GM10266 (cell line): ENCODE measurements around the gene ABHD16A.

Source experiments
- DNase-seq: peaks from one replicate; pipeline ENCODE4 v3.0.0; 2012; ENCODE audit errors: extremely low spot score
- CTCF ChIP-seq: IDR thresholded peaks from 2 replicates; pipeline ENCODE4 v1.5.1; 2012; ENCODE audit warnings: mild to moderate bottlenecking, low read depth; ENCODE audit not compliant: control insufficient read depth, insufficient read depth; ENCODE audit errors: missing control alignments

The ABHD16A gene

DNA sequence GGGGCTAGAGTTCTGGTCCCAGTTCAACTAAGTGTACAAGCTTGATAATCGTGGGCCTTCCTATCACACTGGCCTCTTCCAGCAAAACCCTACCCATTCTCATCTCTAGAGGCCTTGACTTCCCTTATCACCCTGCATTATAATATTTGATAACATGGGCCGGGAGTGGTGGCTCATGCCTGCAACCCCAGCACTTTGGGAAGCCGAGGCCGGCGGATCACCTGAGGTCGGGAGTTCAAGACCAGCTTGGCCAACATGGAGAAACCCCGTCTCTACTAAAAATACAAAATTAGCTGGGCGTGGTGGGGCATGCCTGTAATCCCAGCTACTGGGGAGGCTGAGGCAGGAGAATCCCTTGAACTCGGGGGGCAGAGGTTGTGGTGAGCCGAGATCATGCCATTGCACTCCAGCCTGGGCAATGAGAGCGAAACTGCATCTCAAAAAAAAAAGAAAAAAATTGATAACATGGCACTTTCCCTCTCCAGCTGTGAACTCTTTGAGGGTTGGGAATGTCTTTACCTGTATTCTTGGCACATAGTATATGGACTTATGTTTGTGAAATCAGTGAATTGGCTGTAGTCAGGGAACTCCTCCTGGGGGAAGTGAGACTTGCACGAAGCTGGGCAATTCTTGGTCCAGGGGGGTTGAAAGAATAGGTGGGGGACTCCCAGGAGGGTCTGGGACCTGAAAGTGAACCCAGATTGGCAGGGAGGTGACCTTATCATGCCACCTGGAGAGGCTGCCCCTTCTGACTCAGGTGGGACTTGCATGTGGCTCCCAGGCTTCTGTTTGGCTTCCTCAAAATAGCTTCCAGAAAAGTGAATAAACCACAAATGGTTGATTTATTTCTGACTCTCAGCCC lies 41.6 kb downstream of the ABHD16A start:
- DNase-seq = no peak
- TF ChIP-seq CTCF = no peak

- TF ChIP-seq CTCF = no peak
- peak; percentile 85 for DNase-seq
These were observed 42.5 kb downstream of the ABHD16A start, which contains the start of gene C6orf47 for GRCh38 chr6:31660381-31661261. Gene C6orf47, minus strand, starts transcription at chr6:31660778. Its CDS starts 831 bp downstream, at chr6:31659947.

DNA sequence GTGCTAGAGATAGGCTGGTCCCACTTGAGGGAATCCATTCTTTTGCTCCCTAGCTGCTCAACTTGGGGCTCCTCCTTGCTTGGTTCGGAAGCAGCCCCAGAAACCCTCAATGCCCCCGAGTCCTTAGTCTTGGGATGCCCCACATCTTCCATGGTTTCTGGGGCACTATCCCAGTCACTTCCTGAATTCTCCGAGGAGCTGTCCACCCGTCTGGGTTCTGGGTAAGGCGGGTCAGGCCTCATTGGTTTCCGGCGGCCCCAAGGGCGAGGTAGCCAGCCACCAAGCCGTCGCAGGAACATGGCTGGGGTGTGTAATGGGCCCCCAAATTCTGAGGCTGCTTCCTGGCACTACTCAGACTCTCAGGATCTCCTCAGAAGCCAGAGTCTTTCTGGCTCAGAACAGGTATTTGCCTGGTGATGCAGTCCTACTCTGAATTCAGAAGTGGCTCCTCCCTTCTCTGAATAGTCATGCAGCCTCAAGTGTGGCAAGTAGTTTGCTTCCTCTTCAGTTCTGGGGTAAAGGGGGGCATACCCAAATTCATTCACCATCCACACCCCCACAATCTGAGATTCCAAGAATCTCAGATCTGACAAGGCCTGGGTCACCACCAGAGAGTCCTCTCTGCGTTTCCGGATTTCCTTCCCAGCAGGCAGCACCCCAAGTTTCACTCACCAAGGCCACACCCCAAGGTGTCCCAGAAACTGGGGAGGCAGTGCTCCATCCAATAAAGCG lies 43.3 kb downstream of the ABHD16A start:
- no peak for DNase-seq
- TF ChIP-seq CTCF = no peak

GRCh38 chr6:31658983-31659648 lies 44.0 kb downstream of the ABHD16A start:
- no peak for DNase-seq
- no peak for TF ChIP-seq CTCF

- no peak for DNase-seq
- TF ChIP-seq CTCF = no peak
These were observed 44.9 kb downstream of the ABHD16A start for GRCh38 chr6:31658158-31658688.

- TF ChIP-seq CTCF = no peak
- no peak for DNase-seq
These were observed 45.5 kb downstream of the ABHD16A start for GRCh38 chr6:31657406-31658157.
